Upper lobe of right lung (tissue), 1 donor: ENCODE results near the gene RSF1. TPM values are rescaled to one million over a fixed set of nuclear protein-coding genes. Genes with fewer than 3 reads are reported as not detected.

Experiments
- ATAC-seq: fragments of 200-7000 bp; cut with Tn5 transposase; one replicate; pipeline ENCODE4 v1.9.1; 2020; ENCODE audit warnings: mild to moderate bottlenecking, moderate library complexity
- DNase-seq: peaks from one replicate; pipeline ENCODE4 v3.0.0-alpha.2; 2020
- H3K27ac ChIP-seq: fragments of 200-600 bp; one replicate; pipeline ENCODE4 v1.8.0; 2022
- H3K27me3 ChIP-seq: fragments of 200-600 bp; one replicate; pipeline ENCODE4 v1.8.0; 2022; ENCODE audit warnings: mild to moderate bottlenecking
- H3K36me3 ChIP-seq: fragments of 200-600 bp; one replicate; pipeline ENCODE4 v1.8.0; 2022
- H3K4me1 ChIP-seq: fragments of 200-600 bp; one replicate; pipeline ENCODE4 v1.8.0; 2022
- H3K4me3 ChIP-seq: fragments of 200-600 bp; one replicate; pipeline ENCODE4 v1.8.0; 2022; ENCODE audit warnings: mild to moderate bottlenecking
- H3K9me3 ChIP-seq: fragments of 200-600 bp; one replicate; pipeline ENCODE4 v1.8.0; 2022
- intact Hi-C: fragments of 100-400 bp; cut with DNase I; formaldehyde crosslinking; loops from one replicate; pipeline ENCODE4 v1.11.0; 2022
- total RNA-seq: library from RNA; stranded (reverse); fragmentation: NEBNext Ultra II Directional; extraction: Animal tissue kit (Norgen Biotek cat#: 25700); gene quantifications from one replicate; pipeline ENCODE4 v1.2.1, GENCODE V29; 2021
- TF ChIP-seq, protein P1 (sequence below): fragments of 200-600 bp; IDR thresholded peaks from one replicate; pipeline ENCODE4 v1.8.0; 2022; ENCODE audit warnings: antibody characterized with exemption
- donor health status: DM: no; HTN: yes; CAD: no; lungs with severe emphysema.

The RSF1 gene
- total RNA-seq, 1 donor from 2014 or later = 62.5 TPM

DNA sequence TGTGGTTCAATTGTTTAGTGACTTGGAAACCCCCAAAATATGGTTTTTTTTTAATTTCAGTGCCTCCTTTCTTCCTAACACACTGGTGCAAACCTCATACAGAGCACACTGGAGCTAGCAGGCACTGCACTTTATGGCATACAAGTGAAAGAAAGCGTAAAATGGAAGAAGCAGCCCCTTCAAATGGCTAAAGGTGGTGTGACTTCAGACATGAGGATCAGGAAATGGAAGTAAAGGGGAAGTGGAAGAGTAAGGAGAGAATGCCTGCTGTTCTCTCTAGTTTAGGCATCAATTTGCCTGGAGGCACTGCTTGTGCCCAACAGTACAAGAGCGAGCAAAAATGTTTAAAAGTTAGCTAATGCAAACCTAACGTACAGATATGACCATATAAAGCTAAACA lies 5.7 kb downstream of the RSF1 start:
- no peaks in the 10 kb centered on the region for H3K9me3 ChIP-seq
- intact Hi-C loops = no loop called here
- ATAC-seq = no peak
- H3K4me3 ChIP-seq = no peak overlapping the region
- no peak for DNase-seq
- H3K27ac ChIP-seq = no peak overlapping the region
- peaks cover 22% of the 10 kb centered on the region for H3K4me1 ChIP-seq
- TF ChIP-seq, protein P1, sequence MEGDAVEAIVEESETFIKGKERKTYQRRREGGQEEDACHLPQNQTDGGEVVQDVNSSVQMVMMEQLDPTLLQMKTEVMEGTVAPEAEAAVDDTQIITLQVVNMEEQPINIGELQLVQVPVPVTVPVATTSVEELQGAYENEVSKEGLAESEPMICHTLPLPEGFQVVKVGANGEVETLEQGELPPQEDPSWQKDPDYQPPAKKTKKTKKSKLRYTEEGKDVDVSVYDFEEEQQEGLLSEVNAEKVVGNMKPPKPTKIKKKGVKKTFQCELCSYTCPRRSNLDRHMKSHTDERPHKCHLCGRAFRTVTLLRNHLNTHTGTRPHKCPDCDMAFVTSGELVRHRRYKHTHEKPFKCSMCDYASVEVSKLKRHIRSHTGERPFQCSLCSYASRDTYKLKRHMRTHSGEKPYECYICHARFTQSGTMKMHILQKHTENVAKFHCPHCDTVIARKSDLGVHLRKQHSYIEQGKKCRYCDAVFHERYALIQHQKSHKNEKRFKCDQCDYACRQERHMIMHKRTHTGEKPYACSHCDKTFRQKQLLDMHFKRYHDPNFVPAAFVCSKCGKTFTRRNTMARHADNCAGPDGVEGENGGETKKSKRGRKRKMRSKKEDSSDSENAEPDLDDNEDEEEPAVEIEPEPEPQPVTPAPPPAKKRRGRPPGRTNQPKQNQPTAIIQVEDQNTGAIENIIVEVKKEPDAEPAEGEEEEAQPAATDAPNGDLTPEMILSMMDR = no peak
- H3K36me3 ChIP-seq = peaks cover 7% of the 10 kb centered on the region
- no peaks in the 10 kb centered on the region for H3K27me3 ChIP-seq

DNA sequence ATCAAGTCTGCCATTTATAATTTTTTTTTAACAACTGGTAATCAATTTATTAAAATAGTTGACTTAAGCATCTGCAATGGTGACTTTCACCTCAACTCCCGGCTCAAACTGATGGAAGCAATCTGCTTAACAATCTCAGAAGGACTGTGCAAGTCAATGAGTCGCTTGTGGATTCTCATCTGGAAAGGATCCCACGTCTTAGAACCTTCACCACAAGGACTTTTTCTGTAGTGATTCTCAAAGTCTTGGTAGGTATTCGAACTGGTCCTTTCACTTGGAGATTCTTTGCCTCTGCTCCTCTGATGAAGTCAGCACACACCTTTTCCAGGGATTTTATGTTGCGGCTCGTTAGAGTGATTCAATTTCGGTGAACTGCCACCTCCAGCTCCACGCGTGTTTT lies 7.3 kb downstream of the RSF1 start:
- DNase-seq (no peak), ATAC-seq (no peak)
- Histone ChIP-seq H3K36me3 (peaks cover 7% of the 10 kb centered on the region), H3K4me1 (peaks cover 13% of the 10 kb centered on the region), H3K27me3 (no peaks in the 10 kb centered on the region), H3K4me3 (no peak overlapping the region), H3K27ac (no peak overlapping the region), H3K9me3 (no peaks in the 10 kb centered on the region)
- intact Hi-C loops = no loop called here
- TF ChIP-seq, protein P1 = no peak

DNA sequence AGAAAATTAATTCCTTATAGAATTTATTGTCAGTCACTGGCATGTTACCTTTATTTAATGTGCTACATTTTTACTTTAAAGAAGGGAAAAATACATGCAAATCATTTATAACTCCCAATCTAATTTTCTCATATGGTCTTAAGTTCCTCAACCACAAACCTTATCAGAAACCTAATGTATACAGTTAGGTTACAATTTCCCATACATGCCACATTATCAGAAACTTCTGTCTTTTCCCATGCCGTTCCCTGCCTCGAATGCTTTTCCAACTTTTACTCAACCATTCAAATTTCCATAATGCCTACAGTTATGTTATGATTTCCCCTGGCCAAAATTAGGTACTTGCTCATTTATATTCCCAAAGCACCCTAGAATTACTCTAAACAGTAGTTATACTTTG lies 13.5 kb downstream of the RSF1 start:
- intact Hi-C loops = no loop called here
- H3K4me3 ChIP-seq = no peak overlapping the region
- ATAC-seq = no peak
- no peaks in the 10 kb centered on the region for H3K27me3 ChIP-seq
- TF ChIP-seq, protein P1 = no peak
- no peaks in the 10 kb centered on the region for H3K36me3 ChIP-seq
- H3K9me3 ChIP-seq = no peaks in the 10 kb centered on the region
- H3K4me1 ChIP-seq = peaks cover 5% of the 10 kb centered on the region
- DNase-seq = no peak
- H3K27ac ChIP-seq = no peak overlapping the region

DNA sequence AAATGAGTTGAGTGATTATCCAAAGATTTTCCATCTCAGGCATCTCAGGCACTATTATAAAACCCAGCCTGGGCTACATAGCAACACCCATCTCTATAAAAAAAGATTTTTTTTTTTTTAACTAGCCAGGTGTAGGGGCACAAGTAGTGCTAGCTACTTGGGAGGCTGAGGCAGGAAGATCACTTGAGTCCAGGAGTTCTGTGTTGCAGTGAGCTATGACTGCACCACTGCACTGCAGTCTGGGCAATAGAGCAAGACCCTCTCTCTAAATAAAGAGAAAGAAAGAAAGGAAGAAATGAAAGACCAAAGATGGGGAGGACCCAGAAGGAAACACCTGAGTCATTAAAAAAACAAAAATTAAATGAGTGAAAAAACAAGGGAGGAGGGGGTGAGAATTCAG lies 14.1 kb downstream of the RSF1 start:
- H3K27me3 ChIP-seq = no peaks in the 10 kb centered on the region
- TF ChIP-seq, protein P1 = no peak
- ATAC-seq = no peak
- DNase-seq = no peak
- H3K4me3 ChIP-seq = no peak overlapping the region
- no peak overlapping the region for H3K27ac ChIP-seq
- intact Hi-C loops = no loop called here
- H3K4me1 ChIP-seq = peaks cover 5% of the 10 kb centered on the region
- H3K9me3 ChIP-seq = no peaks in the 10 kb centered on the region
- no peaks in the 10 kb centered on the region for H3K36me3 ChIP-seq

DNA sequence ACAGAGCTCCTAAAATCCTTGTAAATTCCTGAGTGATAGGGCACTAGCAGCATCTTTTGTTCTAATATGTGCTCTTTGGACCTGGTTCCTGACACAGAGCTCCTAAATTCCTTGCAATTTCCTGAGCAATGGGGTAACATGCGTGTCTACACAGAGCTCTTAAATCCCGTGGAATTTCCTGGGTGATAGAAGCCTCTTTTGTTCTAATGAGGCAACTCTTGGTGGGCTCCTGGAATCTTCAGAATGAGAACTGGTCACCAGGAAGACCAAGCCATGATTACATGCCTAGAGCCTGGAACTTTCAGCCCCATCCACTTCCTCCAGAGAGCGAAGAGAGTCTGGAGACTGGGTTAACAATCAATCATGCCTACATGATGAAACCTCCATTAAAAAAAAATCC lies 19.0 kb downstream of the RSF1 start:
- intact Hi-C loops = no loop called here
- no peak overlapping the region for H3K27ac ChIP-seq
- no peak overlapping the region for H3K4me3 ChIP-seq
- ATAC-seq (no peak), DNase-seq (no peak)
- H3K36me3 ChIP-seq = no peaks in the 10 kb centered on the region
- peaks cover 7% of the 10 kb centered on the region for H3K4me1 ChIP-seq
- H3K27me3 ChIP-seq = no peaks in the 10 kb centered on the region
- no peaks in the 10 kb centered on the region for H3K9me3 ChIP-seq
- TF ChIP-seq, protein P1 = no peak

DNA sequence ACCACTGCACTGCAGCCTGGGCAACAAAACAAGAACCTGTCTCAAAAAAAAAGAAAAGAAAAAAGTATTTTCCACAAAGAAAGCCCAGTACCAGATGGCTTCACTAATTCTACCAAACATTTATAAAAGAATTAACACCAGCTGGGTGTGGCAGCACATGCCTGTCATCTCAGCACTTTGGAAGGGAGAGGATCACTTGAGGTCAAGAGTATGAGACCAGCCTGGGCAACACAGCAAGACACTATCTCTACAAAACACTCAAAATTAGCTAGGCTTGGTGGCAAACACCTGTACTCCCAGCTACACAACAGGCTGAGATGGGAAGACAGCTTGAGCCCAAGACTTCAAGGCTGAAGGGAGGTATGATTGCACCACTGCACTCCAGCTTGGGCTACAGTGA lies 20.1 kb downstream of the RSF1 start:
- TF ChIP-seq, protein P1 = no peak
- no peak for DNase-seq
- Histone ChIP-seq H3K27me3 (no peaks in the 10 kb centered on the region), H3K9me3 (no peaks in the 10 kb centered on the region), H3K27ac (no peak overlapping the region), H3K36me3 (no peaks in the 10 kb centered on the region), H3K4me3 (no peak overlapping the region), H3K4me1 (peaks cover 3% of the 10 kb centered on the region)
- intact Hi-C loops = no loop called here
- no peak for ATAC-seq
